Measurements from ENCODE around the gene RUSF1.

Gene RUSF1

DNA sequence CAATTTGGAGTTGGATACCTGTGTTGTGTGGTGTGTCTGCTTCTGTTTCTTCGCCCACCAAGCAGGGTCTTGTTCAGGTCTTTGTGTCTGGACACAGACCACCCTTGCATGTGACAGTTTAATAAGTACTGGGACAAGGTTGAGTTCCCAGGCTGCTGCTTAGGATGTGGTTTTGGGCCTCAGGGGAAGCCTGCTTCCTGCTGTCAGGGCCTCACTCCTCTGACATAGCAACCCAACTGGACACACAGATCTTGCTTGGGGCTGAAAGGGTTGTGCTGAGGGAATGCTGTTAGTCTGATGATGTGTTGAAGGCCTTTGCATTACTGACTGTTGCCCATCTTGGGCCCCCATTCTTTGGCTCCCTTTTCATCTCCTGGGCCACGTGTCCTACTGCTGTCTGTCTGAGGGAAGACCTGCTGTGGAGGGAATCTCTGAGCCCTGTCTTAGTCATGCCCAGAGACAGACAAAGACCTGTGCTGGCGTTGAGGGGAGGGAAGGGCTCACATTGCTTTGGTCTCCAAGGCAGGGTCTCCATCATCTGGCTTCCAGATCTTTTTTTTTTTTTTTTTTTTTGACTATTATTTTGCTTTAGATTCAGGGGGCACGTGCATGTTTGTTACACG lies 40.9 kb downstream of the RUSF1 start:
- DNase-seq: peak; percentile 34

DNA sequence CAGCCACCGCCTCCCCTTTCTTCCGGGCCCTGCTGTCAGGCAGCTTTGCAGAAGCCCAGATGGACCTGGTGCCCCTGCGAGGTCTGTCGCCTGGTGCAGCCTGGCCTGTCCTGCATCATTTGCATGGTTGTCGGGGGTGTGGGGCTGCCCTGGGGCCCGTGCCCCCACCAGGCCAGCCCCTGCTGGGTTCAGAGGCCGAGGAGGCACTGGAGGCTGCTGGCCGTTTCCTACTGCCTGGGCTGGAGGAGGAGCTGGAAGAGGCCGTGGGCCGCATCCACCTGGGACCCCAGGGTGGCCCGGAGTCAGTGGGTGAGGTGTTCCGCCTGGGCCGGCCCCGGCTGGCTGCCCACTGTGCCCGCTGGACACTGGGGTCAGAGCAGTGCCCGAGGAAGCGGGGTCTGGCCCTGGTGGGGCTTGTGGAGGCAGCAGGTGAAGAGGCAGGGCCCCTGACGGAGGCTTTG lies 41.8 kb downstream of the RUSF1 start:
- no peak for DNase-seq

DNA sequence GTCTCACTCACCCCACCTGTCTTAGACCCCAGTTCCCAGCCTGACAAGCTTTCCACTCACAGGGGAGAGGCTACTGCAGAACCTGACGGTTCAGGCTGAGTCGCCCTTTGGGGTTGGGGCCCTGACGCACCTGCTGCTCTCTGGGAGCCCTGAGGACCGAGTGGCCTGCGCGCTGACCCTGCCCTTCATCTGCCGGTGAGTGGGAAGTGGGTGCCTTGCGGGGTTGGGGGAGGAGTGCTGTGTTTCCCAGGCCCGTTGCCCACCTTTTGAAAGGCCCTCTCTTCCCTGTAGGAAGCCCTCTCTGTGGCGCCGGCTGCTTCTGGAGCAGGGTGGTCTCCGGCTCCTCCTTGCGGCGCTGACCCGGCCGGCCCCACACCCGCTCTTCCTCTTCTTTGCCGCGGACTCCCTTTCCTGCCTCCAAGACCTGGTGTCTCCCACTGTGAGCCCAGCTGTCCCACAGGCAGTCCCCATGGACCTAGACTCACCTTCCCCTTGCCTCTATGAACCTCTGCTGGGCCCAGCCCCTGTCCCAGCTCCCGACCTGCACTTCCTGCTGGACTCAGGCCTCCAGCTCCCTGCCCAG lies 42.3 kb downstream of the RUSF1 start:
- DNase-seq: no peak

DNA sequence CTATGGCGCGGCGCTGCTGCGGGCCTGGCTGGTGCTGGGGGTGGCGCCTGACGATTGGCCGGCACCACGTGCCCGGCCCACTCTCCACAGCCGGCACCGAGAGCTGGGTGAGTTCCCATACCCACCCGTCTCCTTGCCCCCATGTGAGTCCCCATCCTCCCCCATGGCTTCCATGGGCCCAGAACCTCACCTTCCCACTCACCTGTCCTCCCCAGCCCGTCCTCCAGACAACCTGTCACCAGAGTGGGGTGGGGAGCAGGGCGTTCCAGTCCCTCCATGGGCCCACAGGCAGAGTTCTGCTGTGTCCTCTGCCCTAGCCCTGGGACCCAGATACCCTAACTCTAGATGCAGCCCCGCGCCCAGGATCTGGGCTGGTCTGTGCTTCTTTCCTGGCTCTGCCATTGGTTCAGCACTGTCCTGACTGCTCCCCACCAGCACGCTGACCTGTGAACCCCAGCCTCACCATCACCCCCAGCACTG lies 43.4 kb downstream of the RUSF1 start:
- DNase-seq: no peak

DNA sequence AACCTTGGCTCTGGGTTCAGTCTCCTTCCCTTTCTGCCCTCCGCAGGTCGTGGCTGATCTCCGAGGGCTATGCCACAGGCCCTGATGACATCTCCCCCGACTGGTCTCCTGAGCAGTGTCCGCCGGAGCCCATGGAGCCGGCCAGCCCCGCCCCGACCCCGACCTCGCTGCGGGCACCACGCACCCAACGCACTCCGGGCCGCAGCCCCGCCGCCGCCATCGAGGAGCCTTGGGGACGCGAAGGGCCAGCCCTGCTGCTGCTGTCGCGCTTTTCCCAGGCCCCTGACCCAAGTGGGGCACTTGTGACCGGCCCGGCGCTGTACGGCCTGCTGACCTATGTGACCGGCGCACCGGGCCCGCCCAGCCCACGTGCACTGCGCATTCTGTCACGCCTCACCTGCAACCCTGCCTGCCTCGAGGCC lies 43.8 kb downstream of the RUSF1 start:
- no peak for DNase-seq

DNA sequence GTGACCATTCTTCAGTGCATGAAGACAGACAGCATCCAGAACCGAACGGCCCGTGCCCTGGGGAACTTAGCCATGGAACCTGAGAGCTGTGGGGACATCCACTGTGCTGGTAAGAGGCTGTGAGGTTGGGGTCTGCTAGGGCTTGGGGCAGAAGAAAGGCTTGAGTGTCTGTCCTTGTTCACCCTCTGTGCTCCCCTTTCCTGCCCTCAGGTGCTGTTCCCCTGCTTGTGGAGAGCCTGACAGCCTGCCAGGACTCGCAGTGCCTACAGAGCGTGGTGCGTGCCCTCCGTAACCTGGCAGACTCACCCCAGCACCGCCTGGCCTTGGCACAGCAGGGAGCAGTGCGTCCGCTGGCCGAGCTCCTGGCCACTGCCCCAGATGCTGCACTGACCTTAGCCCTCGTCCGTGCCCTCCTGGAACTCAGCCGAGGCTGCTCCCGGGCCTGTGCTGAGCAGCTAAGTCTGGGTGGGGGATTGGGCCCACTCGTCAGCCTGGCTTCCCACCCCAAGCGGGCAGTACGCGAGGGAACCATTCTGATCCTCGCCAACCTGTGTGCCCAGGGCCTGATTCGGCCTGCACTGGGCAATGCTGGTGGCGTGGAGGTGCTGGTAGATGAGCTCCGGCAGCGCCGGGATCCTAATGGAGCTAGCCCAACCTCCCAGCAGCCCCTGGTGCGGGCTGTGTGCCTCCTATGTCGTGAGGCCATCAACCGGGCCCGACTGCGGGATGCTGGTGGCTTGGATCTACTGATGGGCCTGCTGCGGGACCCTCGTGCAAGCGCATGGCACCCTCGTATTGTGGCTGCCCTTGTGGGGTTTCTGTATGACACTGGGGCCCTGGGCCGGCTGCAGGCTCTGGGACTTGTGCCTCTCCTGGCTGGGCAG lies 46.0 kb downstream of the RUSF1 start:
- no peak for DNase-seq

DNA sequence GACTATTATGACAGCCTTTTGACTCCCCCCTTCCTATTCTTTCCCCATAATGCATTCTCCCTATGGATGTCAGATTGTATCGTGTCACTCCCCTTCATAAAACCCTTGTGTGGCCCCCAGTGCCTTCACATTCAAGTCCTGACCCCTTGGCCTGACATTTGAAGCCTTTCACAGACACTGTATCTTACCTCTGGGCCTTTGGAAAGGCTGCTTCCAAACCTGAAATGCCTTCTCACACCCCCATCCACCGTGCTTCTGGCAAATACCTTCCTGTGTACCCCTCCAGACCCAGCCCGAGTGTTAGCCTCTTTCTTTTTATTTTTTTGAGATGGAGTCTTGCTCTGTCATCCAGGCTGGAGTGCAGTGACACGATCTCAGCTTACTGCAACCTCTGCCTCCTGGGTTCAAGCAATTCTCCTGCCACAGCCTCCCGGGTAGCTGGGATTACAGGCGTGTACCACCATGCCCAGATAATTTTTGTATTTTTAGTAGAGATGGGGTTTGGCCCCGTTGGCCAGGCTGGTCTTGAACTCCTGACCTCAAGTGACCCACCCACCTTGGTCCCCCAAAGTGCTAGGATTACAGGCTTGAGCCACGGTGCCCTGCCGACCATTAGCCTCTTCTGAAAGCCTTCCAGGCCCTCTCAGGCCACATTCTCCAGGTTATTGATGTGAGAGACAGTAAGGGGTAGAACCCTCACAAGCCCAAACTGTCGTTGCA lies 46.8 kb downstream of the RUSF1 start:
- DNase-seq: no peak

DNA sequence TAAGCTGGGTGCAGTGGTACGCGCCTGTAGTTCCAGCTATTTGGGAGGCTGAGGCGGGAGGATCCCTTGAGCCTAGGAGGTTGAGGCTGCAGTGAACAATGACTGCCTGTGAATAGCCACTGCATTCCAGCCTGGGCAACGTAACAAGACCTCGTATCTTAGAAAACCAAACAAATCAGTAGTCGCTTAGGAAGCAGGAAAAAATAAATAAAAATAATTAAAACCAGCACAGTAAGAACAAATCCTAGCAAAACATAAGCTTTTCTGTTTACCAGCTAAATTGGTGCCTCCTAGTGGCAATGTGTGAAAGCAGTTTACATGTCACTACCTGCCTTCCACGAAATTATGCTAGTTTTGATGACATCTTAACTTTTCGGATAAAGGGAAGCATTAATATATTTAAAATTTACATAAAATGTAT lies 47.6 kb downstream of the RUSF1 start:
- peak; percentile 63 for DNase-seq

DNA sequence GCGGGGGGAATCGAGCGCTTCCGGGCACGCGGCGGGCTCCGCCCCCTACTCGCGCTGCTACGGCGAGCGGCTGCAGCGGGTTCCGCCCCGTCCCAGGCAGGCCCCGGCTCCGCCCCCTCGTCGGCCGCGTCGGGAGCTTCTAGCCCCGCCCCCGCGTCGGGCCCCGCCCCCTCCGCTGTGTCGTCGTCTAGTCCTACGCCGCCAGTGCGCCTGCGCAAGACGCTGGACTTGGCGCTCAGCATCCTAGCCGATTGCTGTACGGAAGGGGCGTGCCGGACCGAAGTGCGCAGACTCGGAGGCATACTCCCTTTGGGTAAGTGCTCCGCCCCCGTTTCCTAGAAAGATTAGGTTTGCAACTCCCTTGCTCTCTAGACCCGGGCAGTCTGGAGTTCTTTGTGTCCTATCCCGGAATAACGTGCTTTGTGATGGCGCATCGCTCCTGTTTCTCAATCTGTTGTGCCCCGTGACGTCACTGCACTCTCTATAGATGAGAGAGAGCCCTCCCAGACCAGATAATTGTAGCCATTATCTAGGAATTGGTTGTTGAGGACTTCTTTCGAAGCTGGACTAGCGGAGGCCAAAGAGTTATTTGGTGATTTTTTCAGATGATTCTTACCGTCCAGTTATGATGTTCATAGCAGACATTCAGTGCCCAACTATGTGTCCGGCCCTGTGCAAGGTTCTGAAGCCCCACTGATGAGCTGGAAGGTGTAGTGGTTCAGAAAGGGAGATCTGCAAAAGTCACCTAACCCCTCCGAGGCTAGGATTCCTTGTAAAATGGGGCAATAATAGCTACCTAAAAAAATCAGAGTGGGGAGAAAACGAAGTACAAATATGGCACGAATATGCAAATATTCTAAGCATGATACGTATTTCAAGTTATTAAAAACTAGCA lies 48.3 kb downstream of the RUSF1 start:
- peak; percentile 99 for DNase-seq

DNA sequence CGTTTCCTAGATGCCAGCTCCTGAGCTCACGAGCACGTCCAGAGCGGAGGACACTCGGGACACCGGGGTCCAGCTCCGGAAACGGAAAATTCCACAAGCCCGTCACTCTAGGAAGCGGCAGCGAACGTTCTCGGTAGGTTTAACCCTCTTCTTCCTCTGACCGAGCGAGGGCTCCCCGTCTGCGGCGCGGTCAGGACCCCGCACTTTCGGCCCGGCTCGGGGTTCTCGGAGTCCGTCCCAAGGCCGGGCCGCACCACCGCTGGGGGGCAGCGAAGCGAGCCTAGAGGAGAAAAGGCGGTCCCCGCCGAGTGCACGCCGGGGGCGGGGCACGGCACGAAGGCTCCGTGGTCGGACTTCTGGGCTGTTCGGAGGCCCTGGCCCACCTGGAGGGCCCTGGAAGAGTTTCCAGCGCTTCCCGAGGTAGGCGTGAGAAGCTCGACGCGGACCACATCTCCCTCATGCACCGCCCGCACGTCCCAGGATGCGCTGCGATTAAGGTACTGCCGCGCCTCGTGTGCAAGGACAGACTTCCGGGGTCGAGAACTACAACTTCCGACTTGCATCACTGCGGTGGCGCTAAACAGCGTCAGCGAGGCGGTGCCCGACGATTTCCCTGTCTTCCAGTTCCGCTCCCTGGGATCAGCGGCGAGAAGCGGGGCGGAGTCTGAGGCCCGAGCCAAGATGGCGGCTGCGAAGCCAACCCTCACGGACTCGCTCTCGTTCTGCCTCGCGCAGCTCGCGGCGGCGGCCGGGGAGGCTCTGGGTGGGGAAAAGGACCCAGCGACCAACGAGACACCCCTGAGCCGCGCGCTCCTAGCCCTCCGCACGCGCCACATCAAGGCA lies 49.1 kb downstream of the RUSF1 start, which contains the start of gene ARMC5:
Gene ARMC5 (plus strand): TSS at position 658 of the 843 bp plus-strand sequence. CDS start 24 bp downstream, at position 682.
- peak; percentile 98 for DNase-seq

DNA sequence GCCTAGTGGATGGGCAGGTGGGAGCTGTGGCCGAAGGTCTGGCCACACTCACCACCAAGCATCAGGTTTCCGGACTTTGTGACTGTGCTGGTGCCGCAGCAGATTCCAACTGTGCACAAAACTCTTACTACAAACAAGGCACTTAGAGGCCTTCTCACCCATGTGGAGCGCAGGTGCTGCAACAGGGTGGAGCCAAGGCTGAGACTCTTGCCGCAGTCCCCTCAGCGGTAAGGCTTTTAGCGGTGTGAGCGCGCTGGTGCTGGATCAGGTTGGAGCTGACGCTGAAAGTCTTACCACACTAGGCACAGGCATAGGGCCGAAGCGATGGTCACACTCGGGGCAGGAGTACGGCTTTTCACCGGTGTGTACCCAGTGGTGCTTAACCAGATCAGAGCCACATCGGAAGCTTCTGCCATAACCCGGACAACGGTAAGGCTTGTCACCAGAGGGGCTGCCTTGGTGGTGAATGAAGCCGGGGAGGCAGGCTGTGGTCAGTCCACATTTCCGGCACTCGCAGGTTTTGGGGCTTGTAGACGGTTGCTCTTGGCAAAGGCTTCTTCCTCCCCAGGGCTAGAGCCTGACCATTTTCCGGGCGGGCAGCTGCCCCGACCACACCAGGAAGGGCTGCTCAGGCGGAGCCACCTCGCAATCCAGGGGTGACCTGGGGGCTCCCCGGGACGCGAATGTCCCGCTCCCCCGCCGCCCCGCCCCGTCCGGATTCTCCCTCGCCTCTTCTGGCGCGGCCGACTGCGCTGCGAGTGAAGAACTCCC lies 49.9 kb downstream of the RUSF1 start:
- peak; percentile 39 for DNase-seq

DNA sequence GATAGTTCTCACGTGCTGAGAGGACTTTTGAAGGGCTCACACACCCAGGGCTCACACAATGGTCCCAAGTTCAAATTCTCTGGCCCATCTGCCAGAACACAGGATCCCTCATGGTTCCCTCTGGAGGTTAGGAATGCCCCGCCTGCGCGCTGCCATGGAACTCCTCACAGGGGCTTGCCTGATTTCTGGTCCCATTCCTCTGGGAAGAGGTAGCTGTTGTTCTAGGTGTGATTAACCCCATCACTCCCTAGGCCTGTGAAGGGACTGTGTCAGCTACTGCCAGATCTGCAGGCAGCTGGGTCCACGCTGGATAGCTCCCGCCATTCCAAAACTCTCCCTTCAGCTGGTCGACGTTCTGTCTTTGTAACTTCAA lies 51.2 kb downstream of the RUSF1 start:
- DNase-seq: no peak

DNA sequence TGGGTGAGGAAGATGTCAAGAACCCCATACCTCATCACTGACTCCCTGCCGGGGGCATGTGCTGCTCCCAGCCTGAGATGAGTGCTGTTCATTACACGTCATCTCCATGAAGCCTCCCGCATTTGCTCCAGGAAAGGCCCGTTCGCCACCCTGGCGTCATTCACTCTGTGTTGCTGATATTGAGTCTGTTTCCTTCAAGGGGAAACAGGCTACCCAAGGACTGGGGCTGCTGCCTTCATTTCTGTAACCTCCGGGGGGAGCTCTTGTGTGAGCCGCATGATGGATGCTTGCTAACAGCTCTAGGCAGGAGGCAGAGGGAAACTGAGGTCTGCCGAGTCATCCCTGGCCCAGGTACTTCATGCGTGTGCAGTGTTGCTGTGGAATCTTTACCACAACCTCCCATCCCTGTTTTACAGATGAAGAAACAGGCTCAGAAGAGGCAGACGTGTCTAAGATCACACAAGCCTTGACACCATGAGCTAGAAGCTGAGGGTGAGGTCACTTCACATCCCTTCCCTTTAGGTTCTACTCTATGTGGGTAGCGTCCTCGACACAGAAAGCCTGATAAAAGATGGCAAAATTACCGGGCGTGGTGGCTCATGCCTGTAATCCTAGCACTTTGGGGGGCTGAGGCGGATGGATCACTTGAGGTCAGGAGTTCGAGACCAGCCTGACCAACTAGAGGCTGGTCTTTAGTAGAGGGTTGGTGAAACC lies 52.4 kb downstream of the RUSF1 start:
- no peak for DNase-seq

DNA sequence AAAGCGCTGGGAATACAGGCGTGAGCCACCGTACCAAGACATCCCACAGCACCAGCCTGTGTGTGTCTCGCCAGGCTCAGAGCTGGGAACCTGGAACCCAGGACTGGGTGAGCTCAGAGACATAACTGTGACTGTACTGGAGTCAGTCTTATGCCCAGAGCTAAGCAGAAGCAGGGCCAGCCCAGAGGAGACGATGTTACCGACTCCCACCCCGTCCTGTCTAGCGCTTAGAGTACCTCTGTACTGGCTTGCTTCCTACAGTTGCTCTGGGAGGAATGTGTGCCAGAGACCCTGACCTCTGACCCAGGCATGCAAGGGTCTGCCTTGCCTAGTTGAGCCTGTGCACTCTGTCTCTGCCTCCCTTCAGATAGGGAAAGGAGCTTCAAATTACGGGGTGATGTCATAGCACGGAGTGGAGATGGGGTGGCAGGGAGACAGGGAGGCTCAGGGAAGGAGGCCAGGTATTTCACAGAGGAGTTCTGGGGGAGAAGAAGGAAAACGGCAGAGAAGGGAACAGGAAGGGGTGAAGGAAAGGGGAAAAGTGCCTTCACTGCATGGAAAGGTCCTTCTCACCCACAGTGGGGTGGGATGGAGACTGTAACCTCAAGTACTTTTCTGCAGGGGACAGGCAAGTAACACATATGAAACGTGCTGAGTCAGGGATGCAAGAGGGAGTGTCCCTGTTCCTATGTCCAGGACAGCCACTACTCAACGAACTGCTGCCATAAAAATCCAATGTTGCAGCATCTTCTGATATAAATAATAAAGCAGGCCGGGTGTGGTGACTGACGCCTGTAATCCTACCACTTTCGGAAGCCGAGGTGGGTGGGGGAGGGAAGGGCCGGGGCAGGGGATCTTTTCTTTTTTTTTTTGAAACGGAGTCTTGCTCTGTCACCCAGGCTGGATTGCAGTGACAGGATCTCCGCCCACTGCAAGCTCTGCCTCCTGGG lies 54.7 kb downstream of the RUSF1 start:
- DNase-seq: peak; percentile 62

DNA sequence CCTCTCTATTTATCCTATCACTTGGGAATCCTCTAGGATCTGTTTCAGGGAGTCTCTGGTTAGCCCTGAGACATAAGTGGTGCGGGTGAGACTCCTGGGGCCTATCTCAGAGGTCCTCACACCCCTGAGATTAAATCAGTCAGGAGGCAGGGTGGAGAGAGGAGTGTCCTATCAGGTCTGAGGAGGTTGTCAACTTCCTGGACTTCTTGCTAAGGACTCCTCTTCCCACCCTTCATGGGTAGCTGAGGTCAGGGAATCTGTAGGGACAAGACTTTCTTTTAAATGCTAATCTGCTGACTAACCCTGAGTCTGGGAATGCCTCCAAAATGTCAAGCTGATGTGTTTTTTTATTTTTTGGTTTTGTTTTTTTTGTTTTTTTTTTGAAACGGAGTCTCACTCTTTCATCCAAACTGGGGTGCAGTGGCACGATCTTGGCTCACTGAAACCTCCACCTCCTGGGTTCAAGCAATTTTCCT lies 55.5 kb downstream of the RUSF1 start:
- peak; percentile 93 for DNase-seq

DNA sequence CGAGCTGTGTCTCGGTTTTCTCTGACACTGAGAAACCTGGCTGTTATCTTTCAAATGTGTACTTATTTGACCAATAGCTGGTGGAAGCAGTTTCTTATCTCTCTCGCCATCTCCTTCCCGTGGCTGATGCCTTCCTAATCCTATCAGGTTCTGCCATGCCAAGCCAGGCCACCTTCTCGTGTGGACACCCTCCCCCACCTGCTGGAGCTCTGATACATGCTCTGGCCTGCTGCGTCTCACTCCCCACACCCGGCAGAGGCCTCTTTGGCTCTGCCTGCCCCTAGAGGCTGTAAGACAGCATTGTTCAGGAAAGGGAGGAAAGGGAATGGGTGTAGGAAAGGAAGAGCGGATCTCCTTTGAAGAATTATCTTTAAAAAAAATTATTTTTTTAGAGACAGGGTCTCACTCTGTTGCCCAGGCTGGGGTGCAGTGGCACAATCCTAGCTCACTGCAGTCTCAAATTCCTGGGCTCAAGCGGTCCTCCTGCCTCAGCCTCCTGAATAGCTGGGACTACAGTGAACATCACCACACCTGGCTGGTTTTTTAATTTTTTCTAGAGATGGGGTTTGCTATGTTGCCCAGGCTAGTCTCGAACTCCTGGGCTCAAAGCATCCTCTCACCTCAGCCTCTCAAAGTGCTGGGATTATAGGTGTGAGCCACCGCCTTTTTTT lies 56.4 kb downstream of the RUSF1 start:
- DNase-seq: peak; percentile 79

DNA sequence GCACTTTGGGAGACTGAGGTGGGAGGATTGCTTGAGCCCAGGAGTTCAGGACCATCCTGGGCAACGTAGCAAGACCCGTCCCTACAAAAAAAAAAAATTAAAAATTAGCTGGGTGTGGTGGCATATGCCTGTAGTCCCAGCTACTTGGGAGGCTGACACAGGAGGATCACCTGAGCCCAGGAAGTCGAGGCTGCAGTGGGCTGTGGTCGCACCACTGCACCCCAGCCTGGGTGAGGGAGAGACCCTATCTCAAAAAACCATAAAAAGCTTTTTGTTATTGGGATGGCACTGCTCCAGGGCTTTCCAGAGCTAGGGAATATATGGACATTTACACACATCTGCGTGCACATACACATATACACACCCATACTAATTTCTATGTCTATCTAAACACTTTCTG lies 57.0 kb downstream of the RUSF1 start:
- DNase-seq: no peak
